Measurements from ENCODE around the gene AGR2.
"Not testable (repeated sequence)": the region's sequence is repeated elsewhere in the genome, so short reads cannot be mapped to it uniquely, and the experiment has no call there.

AGR2 gene

DNA sequence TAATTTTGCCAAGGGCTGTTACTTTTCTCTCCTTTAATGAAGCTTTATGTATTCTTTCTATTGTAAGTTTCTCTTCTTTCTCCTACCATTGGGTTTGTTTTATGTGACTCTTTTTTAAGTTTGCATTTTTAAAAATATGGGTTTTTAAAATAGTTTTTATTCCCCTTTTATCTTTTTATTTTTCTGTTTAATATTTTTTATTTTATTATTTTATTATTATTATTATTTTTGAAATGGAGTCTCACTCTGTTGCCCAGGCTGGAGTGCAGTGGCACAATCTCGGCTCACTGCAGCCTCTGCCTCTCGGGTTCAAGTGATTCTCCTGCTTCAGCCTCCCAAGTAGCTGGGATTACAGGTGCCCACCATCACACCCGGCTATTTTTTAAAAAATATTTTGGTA, 34.8 kb downstream of the AGR2 start:
- not testable (repeated sequence) for H2AFZ ChIP-seq (ENCODE audit: low read depth, low read length); H2BK5ac ChIP-seq (ENCODE audit: low read depth, low read length, poor library complexity, severe bottlenecking); H2AK5ac ChIP-seq (ENCODE audit: low read length, severe bottlenecking); H3K4ac ChIP-seq (ENCODE audit: low read depth in 1 of 2, low read length in 2 of 2); H3K4me3 ChIP-seq (ENCODE audit: insufficient read depth in 1 of 2, low read depth in 1 of 2, low read length in 2 of 2); H2BK15ac ChIP-seq (ENCODE audit: low read depth, poor library complexity, severe bottlenecking); H3K9ac ChIP-seq (ENCODE audit: low read length); H3K36me3 ChIP-seq (ENCODE audit: control insufficient read depth in 1 of 2, insufficient read depth in 2 of 2, low read depth in 1 of 2, low read length in 2 of 2); H3K14ac ChIP-seq (ENCODE audit: low read length in 2 of 2); DNase-seq; H3K4me2 ChIP-seq (ENCODE audit: low read length, poor library complexity, severe bottlenecking); H2BK12ac ChIP-seq (ENCODE audit: low read length in 2 of 2); H3K9me3 ChIP-seq (ENCODE audit: control insufficient read depth, low read length); H3K4me1 ChIP-seq (ENCODE audit: control insufficient read depth, insufficient read depth, low read depth, low read length); H2BK120ac ChIP-seq (ENCODE audit: low read depth, low read length); H3K27ac ChIP-seq (ENCODE audit: low read length, poor library complexity, severe bottlenecking); H4K91ac ChIP-seq (ENCODE audit: low read length); H3K27me3 ChIP-seq (ENCODE audit: control insufficient read depth in 1 of 2, insufficient read depth in 1 of 2, low read length in 2 of 2); H4K8ac ChIP-seq (ENCODE audit: low read length); H3K18ac ChIP-seq (ENCODE audit: low read depth in 1 of 2, low read length in 2 of 2); H3K23ac ChIP-seq (ENCODE audit: low read length in 2 of 2)
- WGBS = 100% methylated on average over 2 of the region's 3 CpGs
- H3K79me1 ChIP-seq (replicated peaks; ENCODE audit: low read length, poor library complexity, severe bottlenecking) = peaks cover 18% of the 10 kb centered on the region

DNA sequence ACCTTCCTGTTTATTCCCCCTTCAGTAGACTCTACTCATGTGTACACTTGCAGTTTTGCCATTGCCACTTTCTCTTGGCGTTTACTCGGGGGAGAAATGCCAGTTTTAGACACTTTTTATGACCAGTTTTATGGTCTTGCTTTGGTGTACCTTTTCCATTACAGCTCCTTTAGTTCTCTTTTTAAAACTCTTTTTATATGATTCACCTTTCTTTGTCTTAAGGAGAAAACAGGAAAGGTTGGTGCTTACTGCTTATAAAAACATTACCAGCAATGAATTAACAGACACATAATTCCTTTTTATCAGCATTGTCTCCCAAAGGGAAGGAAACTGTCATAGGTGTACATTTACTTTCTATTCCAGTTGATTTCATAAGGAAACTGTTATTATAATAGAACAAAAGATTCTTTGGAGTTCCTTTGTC, 39.4 kb downstream of the AGR2 start:
- no peak overlapping the region for H3K9ac ChIP-seq (ENCODE audit: low read length)
- no peak overlapping the region for H3K4me3 ChIP-seq (ENCODE audit: insufficient read depth in 1 of 2, low read depth in 1 of 2, low read length in 2 of 2)
- H2BK5ac ChIP-seq (ENCODE audit: low read depth, low read length, poor library complexity, severe bottlenecking) = no peak overlapping the region
- H2BK120ac ChIP-seq (ENCODE audit: low read depth, low read length) = no peak overlapping the region
- H3K23ac ChIP-seq (ENCODE audit: low read length in 2 of 2) = no peak overlapping the region
- no peak overlapping the region for H2AFZ ChIP-seq (ENCODE audit: low read depth, low read length)
- H2BK15ac ChIP-seq (ENCODE audit: low read depth, poor library complexity, severe bottlenecking) = no peak overlapping the region
- no peak overlapping the region for H3K18ac ChIP-seq (ENCODE audit: low read depth in 1 of 2, low read length in 2 of 2)
- no peak overlapping the region for H3K14ac ChIP-seq (ENCODE audit: low read length in 2 of 2)
- no peaks in the 10 kb centered on the region for H3K4me1 ChIP-seq (ENCODE audit: control insufficient read depth, insufficient read depth, low read depth, low read length)
- H3K9me3 ChIP-seq (ENCODE audit: control insufficient read depth, low read length) = no peaks in the 10 kb centered on the region
- H3K36me3 ChIP-seq (ENCODE audit: control insufficient read depth in 1 of 2, insufficient read depth in 2 of 2, low read depth in 1 of 2, low read length in 2 of 2) = no peaks in the 10 kb centered on the region
- H2BK12ac ChIP-seq (ENCODE audit: low read length in 2 of 2) = no peak overlapping the region
- H4K8ac ChIP-seq (ENCODE audit: low read length) = no peak overlapping the region
- no peak overlapping the region for H3K27ac ChIP-seq (ENCODE audit: low read length, poor library complexity, severe bottlenecking)
- no peak for DNase-seq
- H3K4me2 ChIP-seq (ENCODE audit: low read length, poor library complexity, severe bottlenecking) = no peak overlapping the region
- no peak overlapping the region for H4K91ac ChIP-seq (ENCODE audit: low read length)
- no peaks in the 10 kb centered on the region for H3K27me3 ChIP-seq (ENCODE audit: control insufficient read depth in 1 of 2, insufficient read depth in 1 of 2, low read length in 2 of 2)
- H3K4ac ChIP-seq (ENCODE audit: low read depth in 1 of 2, low read length in 2 of 2) = no peak overlapping the region
- WGBS = 100% methylated on average over 2 of the region's 2 CpGs
- H2AK5ac ChIP-seq (ENCODE audit: low read length, severe bottlenecking) = no peak overlapping the region
- peaks cover 17% of the 10 kb centered on the region for H3K79me1 ChIP-seq (replicated peaks; ENCODE audit: low read length, poor library complexity, severe bottlenecking)

DNA sequence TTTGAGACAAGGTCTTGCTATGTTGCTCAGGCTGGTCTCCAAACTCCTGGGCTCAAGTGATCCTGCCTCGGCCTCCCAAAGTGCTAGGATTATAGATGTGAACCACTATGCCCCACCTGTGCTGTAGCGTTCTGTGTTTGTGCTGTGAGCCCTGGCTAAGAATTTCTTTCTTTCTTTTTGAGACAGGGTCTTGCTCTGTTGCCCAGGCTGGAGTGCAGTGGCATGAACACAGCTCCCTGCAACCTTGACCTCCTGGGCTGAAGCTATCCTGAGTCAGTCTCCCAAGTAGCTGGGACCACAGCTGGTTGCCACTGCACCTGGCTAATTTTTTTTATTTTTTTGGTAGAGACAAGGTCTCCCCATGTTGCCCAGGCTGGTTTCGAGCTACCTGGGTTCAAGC, 39.9 kb downstream of the AGR2 start:
- H4K91ac ChIP-seq (ENCODE audit: low read length) = no peak overlapping the region
- H2AK5ac ChIP-seq (ENCODE audit: low read length, severe bottlenecking) = no peak overlapping the region
- H3K4me3 ChIP-seq (ENCODE audit: insufficient read depth in 1 of 2, low read depth in 1 of 2, low read length in 2 of 2) = no peak overlapping the region
- H2BK5ac ChIP-seq (ENCODE audit: low read depth, low read length, poor library complexity, severe bottlenecking) = no peak overlapping the region
- DNase-seq = no peak
- H4K8ac ChIP-seq (ENCODE audit: low read length) = no peak overlapping the region
- no peak overlapping the region for H3K4me2 ChIP-seq (ENCODE audit: low read length, poor library complexity, severe bottlenecking)
- H3K27ac ChIP-seq (ENCODE audit: low read length, poor library complexity, severe bottlenecking) = no peak overlapping the region
- no peak overlapping the region for H2AFZ ChIP-seq (ENCODE audit: low read depth, low read length)
- no peak overlapping the region for H2BK15ac ChIP-seq (ENCODE audit: low read depth, poor library complexity, severe bottlenecking)
- no peaks in the 10 kb centered on the region for H3K27me3 ChIP-seq (ENCODE audit: control insufficient read depth in 1 of 2, insufficient read depth in 1 of 2, low read length in 2 of 2)
- H3K14ac ChIP-seq (ENCODE audit: low read length in 2 of 2) = no peak overlapping the region
- H3K36me3 ChIP-seq (ENCODE audit: control insufficient read depth in 1 of 2, insufficient read depth in 2 of 2, low read depth in 1 of 2, low read length in 2 of 2) = no peaks in the 10 kb centered on the region
- no peak overlapping the region for H3K18ac ChIP-seq (ENCODE audit: low read depth in 1 of 2, low read length in 2 of 2)
- no peak overlapping the region for H2BK120ac ChIP-seq (ENCODE audit: low read depth, low read length)
- no peak overlapping the region for H2BK12ac ChIP-seq (ENCODE audit: low read length in 2 of 2)
- H3K9me3 ChIP-seq (ENCODE audit: control insufficient read depth, low read length) = no peaks in the 10 kb centered on the region
- H3K9ac ChIP-seq (ENCODE audit: low read length) = no peak overlapping the region
- no peak overlapping the region for H3K4ac ChIP-seq (ENCODE audit: low read depth in 1 of 2, low read length in 2 of 2)
- no peak overlapping the region for H3K23ac ChIP-seq (ENCODE audit: low read length in 2 of 2)
- H3K4me1 ChIP-seq (ENCODE audit: control insufficient read depth, insufficient read depth, low read depth, low read length) = no peaks in the 10 kb centered on the region
- peaks cover 17% of the 10 kb centered on the region for H3K79me1 ChIP-seq (replicated peaks; ENCODE audit: low read length, poor library complexity, severe bottlenecking)
- WGBS = 94% methylated on average over 3 of the region's 3 CpGs

DNA sequence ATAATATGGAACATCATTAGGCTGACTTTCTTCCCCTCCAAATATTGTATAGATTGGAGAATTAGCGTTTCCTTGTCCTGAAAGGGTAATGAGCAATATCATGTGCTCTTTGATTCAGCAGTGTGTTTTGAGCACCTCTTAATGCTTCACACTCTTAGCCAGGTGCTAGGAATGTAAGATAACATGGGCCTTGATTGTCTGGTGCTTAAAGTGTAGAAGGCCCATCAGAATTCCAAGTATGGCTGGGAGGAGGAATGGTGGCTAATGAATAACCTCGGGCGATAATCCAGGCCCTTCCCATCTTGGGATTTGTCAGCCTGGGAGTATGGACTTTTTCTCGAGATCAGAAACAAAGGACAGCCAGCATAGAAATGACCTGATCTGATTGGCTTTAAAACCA, 42.6 kb downstream of the AGR2 start:
- WGBS = over 99% methylated on average over 4 of the region's 4 CpGs
- no peak overlapping the region for H3K27ac ChIP-seq (ENCODE audit: low read length, poor library complexity, severe bottlenecking)
- H3K4me3 ChIP-seq (ENCODE audit: insufficient read depth in 1 of 2, low read depth in 1 of 2, low read length in 2 of 2) = no peak overlapping the region
- H3K9ac ChIP-seq (ENCODE audit: low read length) = no peak overlapping the region
- peaks cover 21% of the 10 kb centered on the region for H3K79me1 ChIP-seq (replicated peaks; ENCODE audit: low read length, poor library complexity, severe bottlenecking)
- DNase-seq = no peak
- no peak overlapping the region for H3K23ac ChIP-seq (ENCODE audit: low read length in 2 of 2)
- H3K4me1 ChIP-seq (ENCODE audit: control insufficient read depth, insufficient read depth, low read depth, low read length) = no peaks in the 10 kb centered on the region
- no peak overlapping the region for H2BK12ac ChIP-seq (ENCODE audit: low read length in 2 of 2)
- H2AK5ac ChIP-seq (ENCODE audit: low read length, severe bottlenecking) = no peak overlapping the region
- H2BK15ac ChIP-seq (ENCODE audit: low read depth, poor library complexity, severe bottlenecking) = no peak overlapping the region
- no peaks in the 10 kb centered on the region for H3K27me3 ChIP-seq (ENCODE audit: control insufficient read depth in 1 of 2, insufficient read depth in 1 of 2, low read length in 2 of 2)
- H3K14ac ChIP-seq (ENCODE audit: low read length in 2 of 2) = no peak overlapping the region
- H2BK120ac ChIP-seq (ENCODE audit: low read depth, low read length) = no peak overlapping the region
- H3K18ac ChIP-seq (ENCODE audit: low read depth in 1 of 2, low read length in 2 of 2) = no peak overlapping the region
- no peak overlapping the region for H2BK5ac ChIP-seq (ENCODE audit: low read depth, low read length, poor library complexity, severe bottlenecking)
- H4K8ac ChIP-seq (ENCODE audit: low read length) = no peak overlapping the region
- H2AFZ ChIP-seq (ENCODE audit: low read depth, low read length) = no peak overlapping the region
- no peak overlapping the region for H4K91ac ChIP-seq (ENCODE audit: low read length)
- no peaks in the 10 kb centered on the region for H3K36me3 ChIP-seq (ENCODE audit: control insufficient read depth in 1 of 2, insufficient read depth in 2 of 2, low read depth in 1 of 2, low read length in 2 of 2)
- no peak overlapping the region for H3K4me2 ChIP-seq (ENCODE audit: low read length, poor library complexity, severe bottlenecking)
- no peak overlapping the region for H3K4ac ChIP-seq (ENCODE audit: low read depth in 1 of 2, low read length in 2 of 2)
- no peaks in the 10 kb centered on the region for H3K9me3 ChIP-seq (ENCODE audit: control insufficient read depth, low read length)

Measured in mesenchymal stem cell (in vitro differentiated cells and primary cell).